Loucy (cell line): ENCODE measurements around the gene CDHR4.

Experiments
- H2AFZ ChIP-seq: fragments of 200-600 bp; sonication (generic); 2 replicates; pipeline ENCODE4 v1.6.0; 2016; ENCODE audit warnings: antibody characterized with exemption, mild to moderate bottlenecking, low read length, moderate library complexity
- H3F3A ChIP-seq: fragments of 200-600 bp; 2 replicates; pipeline ENCODE4 v1.6.0; 2016; ENCODE audit warnings: antibody characterized with exemption, low read depth, mild to moderate bottlenecking
- H3K27me3 ChIP-seq: fragments of 200-600 bp; sonication (generic); 2 replicates; pipeline ENCODE4 v1.6.1; 2014; ENCODE audit warnings: low read length, mild to moderate bottlenecking; ENCODE audit not compliant: insufficient read depth, poor library complexity, severe bottlenecking
- H3K36me3 ChIP-seq: fragments of 200-600 bp; sonication (generic); 2 replicates; pipeline ENCODE4 v1.6.1; 2016; ENCODE audit warnings: low read length; ENCODE audit not compliant: insufficient read depth
- H3K4me1 ChIP-seq: fragments of 200-600 bp; sonication (generic); 2 replicates; pipeline ENCODE4 v1.5.1; 2014; ENCODE audit warnings: low read length, mild to moderate bottlenecking; ENCODE audit not compliant: insufficient read depth, poor library complexity, severe bottlenecking
- H3K4me2 ChIP-seq: fragments of 200-600 bp; sonication (generic); 2 replicates; pipeline ENCODE4 v1.6.0; 2014; ENCODE audit warnings: antibody characterized with exemption, low read length, low read depth, mild to moderate bottlenecking; ENCODE audit not compliant: poor library complexity, severe bottlenecking
- H3K4me3 ChIP-seq: fragments of 200-600 bp; sonication (generic); 2 replicates; pipeline ENCODE4 v1.5.1; 2014; ENCODE audit warnings: low read length, mild to moderate bottlenecking, mixed read lengths; ENCODE audit not compliant: poor library complexity, severe bottlenecking
- H3K79me2 ChIP-seq: fragments of 200-600 bp; sonication (generic); 2 replicates; pipeline ENCODE4 v1.6.1; 2014; ENCODE audit warnings: low read length; ENCODE audit not compliant: insufficient read depth
- H3K9ac ChIP-seq: fragments of 200-600 bp; sonication (generic); 2 replicates; pipeline ENCODE4 v1.6.0; 2014; ENCODE audit warnings: mild to moderate bottlenecking, low read depth, low read length, moderate library complexity; ENCODE audit not compliant: poor library complexity, severe bottlenecking
- H3K9me2 ChIP-seq: fragments of 200-600 bp; sonication (generic); replicated peaks from 2 replicates; pipeline ENCODE4 v1.6.1; 2016; ENCODE audit warnings: low read depth, low read length, mixed read lengths
- H3K9me3 ChIP-seq: fragments of 200-600 bp; sonication (generic); 2 replicates; pipeline ENCODE4 v1.6.1; 2014; ENCODE audit warnings: mild to moderate bottlenecking, antibody characterized with exemption, low read length, low read depth; ENCODE audit not compliant: insufficient read depth
- H4K20me1 ChIP-seq: fragments of 200-600 bp; sonication (generic); 2 replicates; pipeline ENCODE4 v1.6.0; 2014; ENCODE audit warnings: antibody characterized with exemption, low read length, mild to moderate bottlenecking; ENCODE audit not compliant: insufficient read depth, poor library complexity, severe bottlenecking
- EZH2phosphoT487 ChIP-seq: fragments of 200-600 bp; IDR thresholded peaks from 2 replicates; pipeline ENCODE4 v1.6.1; 2018; ENCODE audit warnings: antibody characterized with exemption, mild to moderate bottlenecking, moderate library complexity, borderline replicate concordance
- TF ChIP-seq, protein P1 (sequence below): fragments of 200-600 bp; sonication (generic); conservative IDR thresholded peaks from 2 replicates; pipeline ENCODE4 v1.5.1; 2014; ENCODE audit warnings: mild to moderate bottlenecking, antibody characterized with exemption, low read length

The CDHR4 gene

DNA sequence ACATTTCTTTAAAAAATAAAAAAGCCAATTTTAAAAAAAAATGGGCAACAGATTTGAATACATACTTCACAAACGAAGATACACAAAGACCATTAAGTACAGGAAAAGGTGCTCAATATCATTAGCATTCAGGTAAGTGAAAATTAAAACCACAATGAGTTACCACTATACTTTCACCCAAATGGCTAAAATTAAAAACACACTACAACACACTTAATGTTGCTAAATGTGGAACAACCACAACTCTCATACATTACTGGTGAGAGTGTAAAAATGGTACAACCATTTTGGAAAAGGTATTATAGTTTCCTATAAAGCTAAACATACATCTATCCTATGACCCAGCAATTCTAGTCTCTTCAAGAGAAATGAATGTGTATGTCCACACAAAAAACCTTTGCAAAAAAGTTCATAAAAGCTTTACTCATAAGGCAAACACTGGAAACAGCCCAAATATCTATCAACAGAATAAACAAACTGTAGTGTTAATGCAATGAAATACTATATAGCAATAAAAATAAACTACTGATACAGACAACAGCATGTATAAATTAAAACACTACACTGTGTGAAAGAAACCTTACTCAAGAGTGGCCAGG lies 28.2 kb downstream of the CDHR4 start:
- H3K9me2 ChIP-seq, result no peaks in the 10 kb centered on the region
- peaks cover 72% of the 10 kb centered on the region for H3K79me2 ChIP-seq
- no peak overlapping the region for H3K9ac ChIP-seq
- H3F3A ChIP-seq, result 0 out of 2 replicates have a peak, but pooled peaks cover 3% of the 10 kb centered on the region
- peaks cover 23% of the 10 kb centered on the region for H4K20me1 ChIP-seq
- no peak overlapping the region for H3K4me3 ChIP-seq
- no peak overlapping the region for H2AFZ ChIP-seq
- no peak overlapping the region for H3K4me2 ChIP-seq
- peaks cover 3% of the 10 kb centered on the region; the same call in 1 of the 2 replicates for H3K36me3 ChIP-seq
- H3K9me3 ChIP-seq, result no peaks in the 10 kb centered on the region
- TF ChIP-seq EZH2phosphoT487, result no peak
- TF ChIP-seq, protein P1, sequence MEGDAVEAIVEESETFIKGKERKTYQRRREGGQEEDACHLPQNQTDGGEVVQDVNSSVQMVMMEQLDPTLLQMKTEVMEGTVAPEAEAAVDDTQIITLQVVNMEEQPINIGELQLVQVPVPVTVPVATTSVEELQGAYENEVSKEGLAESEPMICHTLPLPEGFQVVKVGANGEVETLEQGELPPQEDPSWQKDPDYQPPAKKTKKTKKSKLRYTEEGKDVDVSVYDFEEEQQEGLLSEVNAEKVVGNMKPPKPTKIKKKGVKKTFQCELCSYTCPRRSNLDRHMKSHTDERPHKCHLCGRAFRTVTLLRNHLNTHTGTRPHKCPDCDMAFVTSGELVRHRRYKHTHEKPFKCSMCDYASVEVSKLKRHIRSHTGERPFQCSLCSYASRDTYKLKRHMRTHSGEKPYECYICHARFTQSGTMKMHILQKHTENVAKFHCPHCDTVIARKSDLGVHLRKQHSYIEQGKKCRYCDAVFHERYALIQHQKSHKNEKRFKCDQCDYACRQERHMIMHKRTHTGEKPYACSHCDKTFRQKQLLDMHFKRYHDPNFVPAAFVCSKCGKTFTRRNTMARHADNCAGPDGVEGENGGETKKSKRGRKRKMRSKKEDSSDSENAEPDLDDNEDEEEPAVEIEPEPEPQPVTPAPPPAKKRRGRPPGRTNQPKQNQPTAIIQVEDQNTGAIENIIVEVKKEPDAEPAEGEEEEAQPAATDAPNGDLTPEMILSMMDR, result no peak
- H3K27me3 ChIP-seq, result no peaks in the 10 kb centered on the region
- H3K4me1 ChIP-seq, result peaks cover 4% of the 10 kb centered on the region

DNA sequence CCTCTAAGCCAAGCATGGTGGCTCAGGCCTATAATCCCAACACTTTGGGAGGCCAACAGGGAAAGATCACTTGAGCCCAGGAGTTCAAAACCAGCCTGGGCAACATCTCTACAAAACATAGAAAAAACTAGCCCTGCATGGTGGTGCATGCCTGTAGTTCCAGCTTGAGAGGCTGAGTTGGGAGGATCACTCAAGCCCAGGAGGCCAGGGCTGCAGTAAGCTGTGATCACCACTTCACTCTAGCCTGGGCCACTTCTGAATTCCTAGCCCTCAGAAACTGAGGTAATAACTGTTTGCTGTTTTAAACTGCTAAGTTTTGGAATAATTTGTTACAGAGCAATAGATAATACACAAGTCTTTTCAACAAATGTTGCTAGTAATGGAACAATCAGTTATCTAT lies 29.7 kb downstream of the CDHR4 start:
- H3K79me2 ChIP-seq, result peaks cover 77% of the 10 kb centered on the region
- peaks cover 3% of the 10 kb centered on the region; the same call in 1 of the 2 replicates for H3K36me3 ChIP-seq
- peaks cover 23% of the 10 kb centered on the region for H4K20me1 ChIP-seq
- H3K4me3 ChIP-seq, result no peak overlapping the region
- no peak overlapping the region for H2AFZ ChIP-seq
- H3K9me2 ChIP-seq, result no peaks in the 10 kb centered on the region
- H3F3A ChIP-seq, result 0 out of 2 replicates have a peak, but pooled peaks cover under 1% of the 10 kb centered on the region
- TF ChIP-seq, protein P1, result no peak
- TF ChIP-seq EZH2phosphoT487, result no peak
- no peak overlapping the region for H3K9ac ChIP-seq
- H3K27me3 ChIP-seq, result no peaks in the 10 kb centered on the region
- H3K9me3 ChIP-seq, result no peaks in the 10 kb centered on the region
- H3K4me1 ChIP-seq, result peaks cover 4% of the 10 kb centered on the region
- H3K4me2 ChIP-seq, result no peak overlapping the region

DNA sequence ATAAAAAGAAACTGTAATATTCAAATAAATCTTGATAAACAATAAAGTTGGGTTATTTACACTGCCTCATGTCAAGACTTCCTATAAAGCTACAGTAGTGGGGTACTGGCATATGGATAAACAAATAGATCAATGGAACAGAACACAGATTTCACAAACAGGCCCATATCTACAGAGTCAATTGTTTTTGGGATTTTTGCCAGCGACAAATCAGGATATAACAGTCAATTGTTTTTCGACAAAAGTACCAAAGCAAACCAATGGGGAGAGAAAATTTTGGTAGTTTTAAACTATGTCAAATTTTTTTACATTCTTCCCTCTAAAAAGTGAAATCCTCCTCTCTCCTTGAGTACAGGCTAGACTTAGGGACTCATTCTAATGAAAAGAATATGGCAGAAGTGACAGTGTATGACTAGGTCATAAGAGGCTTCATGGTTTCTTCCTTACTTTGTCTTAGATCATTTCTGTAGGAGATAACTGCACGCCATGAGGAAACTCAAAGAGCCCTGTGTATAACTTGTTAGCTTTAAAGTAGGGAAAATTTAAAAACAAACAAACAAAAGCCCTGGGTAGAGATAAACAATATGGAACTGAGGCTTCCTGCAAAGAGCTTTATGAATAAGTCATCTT lies 30.3 kb downstream of the CDHR4 start:
- H3K9ac ChIP-seq, result no peak overlapping the region
- H3K4me1 ChIP-seq, result peaks cover 4% of the 10 kb centered on the region
- H3F3A ChIP-seq, result no peaks in the 10 kb centered on the region
- peaks cover 23% of the 10 kb centered on the region for H4K20me1 ChIP-seq
- H3K4me2 ChIP-seq, result no peak overlapping the region
- H3K79me2 ChIP-seq, result peaks cover 78% of the 10 kb centered on the region
- no peak overlapping the region for H3K4me3 ChIP-seq
- no peaks in the 10 kb centered on the region for H3K9me2 ChIP-seq
- no peak overlapping the region for H2AFZ ChIP-seq
- H3K9me3 ChIP-seq, result no peaks in the 10 kb centered on the region
- H3K36me3 ChIP-seq, result peaks cover 3% of the 10 kb centered on the region; the same call in 1 of the 2 replicates
- TF ChIP-seq EZH2phosphoT487, result no peak
- TF ChIP-seq, protein P1, result no peak
- H3K27me3 ChIP-seq, result no peaks in the 10 kb centered on the region
